Adrenal gland (tissue), 12 donors: ENCODE data around the gene NME5. TPM values are rescaled to one million over a fixed set of nuclear protein-coding genes. Genes with fewer than 3 reads are reported as not detected.

Source experiments
- DNase-seq, 7 donors: peaks; one replicate each; pipeline ENCODE4 v3.0.0-alpha.2; 2019 to 2020
- H3K27ac ChIP-seq, 5 donors: fragments of 200-600 bp; sonication (generic) in 4 of 5; 1 replicate in 3 of 5; 2 replicates in 2 of 5; pipeline versions ENCODE4 v1.5.1 to v1.8.0; 2016 to 2020; ENCODE audit warnings: mild to moderate bottlenecking in 1 of 5
- H3K27me3 ChIP-seq: fragments of 200-600 bp; 2 replicates; pipeline ENCODE4 v1.8.0; 2021
- H3K36me3 ChIP-seq, 2 donors: fragments of 200-600 bp; replicated peaks in 1 of 2; 1 replicate in 1 of 2; 2 replicates in 1 of 2; pipeline versions ENCODE4 v1.5.1 to v1.8.0; 2018 to 2022
- H3K4me1 ChIP-seq, 2 donors: fragments of 200-600 bp; replicated peaks in 1 of 2; 1 replicate in 1 of 2; 2 replicates in 1 of 2; pipeline versions ENCODE4 v1.5.1 to v1.8.0; 2018 to 2021
- H3K4me3 ChIP-seq, 4 donors: fragments of 200-600 bp; sonication (generic) in 3 of 4; one replicate each; pipeline ENCODE4 v1.5.1; 2016 to 2018
- H3K9me3 ChIP-seq, 3 donors: fragments of 200-600 bp; sonication (generic) in 1 of 3; replicated peaks in 1 of 3; 1 replicate in 2 of 3; 2 replicates in 1 of 3; pipeline versions ENCODE4 v1.5.1 to v1.8.0; 2016 to 2021
- POLR2A ChIP-seq, 2 donors: fragments of 450-650 bp; IDR thresholded peaks; one replicate each; pipeline ENCODE4 v1.6.1; 2017; ENCODE audit warnings: antibody characterized with exemption in 2 of 2, mild to moderate bottlenecking in 2 of 2, moderate library complexity in 1 of 2
- WGBS, 4 donors: extraction: QIAGEN DNeasy Blood & Tissue Kit in 2 of 4; methylation state at CpG; one replicate each; pipeline versions ENCODE4 v1.1.5 to v1.1.7; 2013 to 2017; 5-methylcytosine and 5-hydroxymethylcytosine counted together
- intact Hi-C, 2 donors: fragments of 100-400 bp; cut with DNase I; formaldehyde crosslinking; loops; one replicate each; pipeline versions ENCODE4 v1.14.1 to v1.15.0; 2022 to 2023
- polyA plus RNA-seq, 3 donors: library from polyadenylated mRNA; stranded (reverse); fragments of 200-250 nt in 2 of 3; fragments of 350-450 nt in 1 of 3; fragmentation: Illumina TruSeq in 1 of 3; extraction: RNeasy Lipid Tissue Mini Kit (QIAGEN cat#74804) in 1 of 3; gene quantifications; one replicate each; pipeline ENCODE4 v1.2.3, GENCODE V29; 2013 to 2014
- total RNA-seq, 9 donors: library from RNA; depleted of rRNA in 4 of 9; stranded (reverse); fragments of >200 nt in 4 of 9; fragments of 120-200 nt in 1 of 9; fragmentation: NEBNext Ultra II Directional in 1 of 9; extraction: Animal tissue kit (Norgen Biotek cat#: 25700) in 1 of 9; gene quantifications; one replicate each; pipeline versions ENCODE4 v1.1.0 to v1.2.4, GENCODE V29; 2013 to 2023
- TF ChIP-seq, protein P1 (sequence below), 6 experiments: fragments of 450-650 bp in 4 of 6; fragments of 200-600 bp in 2 of 6; sonication (generic) in 1 of 6; IDR thresholded peaks; 1 replicate in 5 of 6; 2 replicates in 1 of 6; pipeline versions ENCODE4 v1.5.1 to v1.8.0; 2016 to 2021; ENCODE audit warnings: antibody characterized with exemption in 6 of 6, mild to moderate bottlenecking in 2 of 6, moderate library complexity in 1 of 6
- donor health status: healthy with polysubstance abuse.
- donor health status: Bipolar disorder and iron deficiency.
- donor health status: DM: yes; HTN: yes; CAD: no.
- donor health status: DM: no; HTN: no; CAD: no.
- donor health status: DM: no; HTN: no; CAD: no.
- donor health status: DM: yes; HTN: yes; CAD: no.

Gene NME5
- total and polyA plus RNA-seq, 12 donors: 0.24 to 22.0 (median 7.3) TPM

- WGBS, 4 donors: 46 to 62% (median 53%) methylated on average over 1 of the region's 1 CpG
- DNase-seq: no peak
- Histone ChIP-seq H3K27me3 (no peaks in the 10 kb centered on the region), H3K4me3 (no peak overlapping the region), H3K4me1 (no peaks in the 10 kb centered on the region), H3K9me3 (no peaks in the 10 kb centered on the region), H3K36me3 (no peaks in the 10 kb centered on the region), H3K27ac (no peak overlapping the region)
- no peak for TF ChIP-seq POLR2A (IDR thresholded peaks at IDR 0.05)
- TF ChIP-seq, protein P1, sequence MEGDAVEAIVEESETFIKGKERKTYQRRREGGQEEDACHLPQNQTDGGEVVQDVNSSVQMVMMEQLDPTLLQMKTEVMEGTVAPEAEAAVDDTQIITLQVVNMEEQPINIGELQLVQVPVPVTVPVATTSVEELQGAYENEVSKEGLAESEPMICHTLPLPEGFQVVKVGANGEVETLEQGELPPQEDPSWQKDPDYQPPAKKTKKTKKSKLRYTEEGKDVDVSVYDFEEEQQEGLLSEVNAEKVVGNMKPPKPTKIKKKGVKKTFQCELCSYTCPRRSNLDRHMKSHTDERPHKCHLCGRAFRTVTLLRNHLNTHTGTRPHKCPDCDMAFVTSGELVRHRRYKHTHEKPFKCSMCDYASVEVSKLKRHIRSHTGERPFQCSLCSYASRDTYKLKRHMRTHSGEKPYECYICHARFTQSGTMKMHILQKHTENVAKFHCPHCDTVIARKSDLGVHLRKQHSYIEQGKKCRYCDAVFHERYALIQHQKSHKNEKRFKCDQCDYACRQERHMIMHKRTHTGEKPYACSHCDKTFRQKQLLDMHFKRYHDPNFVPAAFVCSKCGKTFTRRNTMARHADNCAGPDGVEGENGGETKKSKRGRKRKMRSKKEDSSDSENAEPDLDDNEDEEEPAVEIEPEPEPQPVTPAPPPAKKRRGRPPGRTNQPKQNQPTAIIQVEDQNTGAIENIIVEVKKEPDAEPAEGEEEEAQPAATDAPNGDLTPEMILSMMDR (IDR thresholded peaks at IDR 0.05): no peak
- intact Hi-C loops: no loop called here
These were observed 46.2 kb downstream of the NME5 start for GRCh38 chr5:138093036-138093435.

DNA sequence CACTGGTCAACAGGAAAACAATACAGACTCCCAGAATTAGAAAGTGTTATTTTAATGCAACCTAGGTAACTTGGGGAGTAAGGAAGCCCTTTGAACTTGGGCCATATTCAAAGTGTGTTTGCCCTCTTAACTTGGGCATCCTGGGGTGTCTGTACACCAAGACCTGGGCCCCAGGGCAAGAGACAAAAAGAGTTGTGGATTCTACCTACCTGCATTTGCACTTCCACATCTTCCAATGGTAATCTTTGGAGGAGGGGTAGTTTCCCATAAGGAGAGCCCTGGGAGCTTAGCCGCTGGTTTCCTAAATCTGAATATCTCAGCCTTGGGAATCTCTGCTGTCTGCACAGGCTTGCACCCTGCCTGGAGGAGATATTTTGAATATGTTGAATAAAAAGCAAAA lies 46.9 kb downstream of the NME5 start:
- TF ChIP-seq POLR2A (IDR thresholded peaks at IDR 0.05): no peak
- TF ChIP-seq, protein P1 (IDR thresholded peaks at IDR 0.05): no peak

GRCh38 chr5:138091685-138092084 lies 47.5 kb downstream of the NME5 start:
- intact Hi-C loops: no loop called here
- Histone ChIP-seq H3K4me3 (no peak overlapping the region), H3K4me1 (no peaks in the 10 kb centered on the region), H3K27ac (no peak overlapping the region), H3K27me3 (no peaks in the 10 kb centered on the region), H3K36me3 (no peaks in the 10 kb centered on the region), H3K9me3 (no peaks in the 10 kb centered on the region)
- 83 to 90% (median 88%) methylated on average over 4 of the region's 4 CpGs for WGBS, 4 donors
- no peak for TF ChIP-seq POLR2A (IDR thresholded peaks at IDR 0.05)
- TF ChIP-seq, protein P1 (IDR thresholded peaks at IDR 0.05): no peak
- no peak for DNase-seq

More for the DNA sequence above, 46.9 kb downstream of the NME5 start:
- intact Hi-C loops: no loop called here
- H3K4me1 ChIP-seq: no peaks in the 10 kb centered on the region
- no peak overlapping the region for H3K27ac ChIP-seq
- no peaks in the 10 kb centered on the region for H3K36me3 ChIP-seq
- 73 to 91% (median 78%) methylated on average over 1 of the region's 1 CpG for WGBS, 4 donors
- no peak for DNase-seq
- H3K4me3 ChIP-seq: no peak overlapping the region
- no peaks in the 10 kb centered on the region for H3K9me3 ChIP-seq
- no peaks in the 10 kb centered on the region for H3K27me3 ChIP-seq

GRCh38 chr5:138083702-138084101 lies 55.5 kb downstream of the NME5 start, which contains the start of gene WNT8A:
Gene WNT8A, plus strand, starts transcription at chr5:138084033. Its CDS starts 95 bp downstream, at chr5:138084128.
- intact Hi-C loops: loop anchor here (5.0 kb wide), 1 partner anchor 49 kb away; no protein-coding TSS in a partner anchor
- no peak for DNase-seq
- H3K9me3 ChIP-seq: no peaks in the 10 kb centered on the region
- TF ChIP-seq, protein P1 (IDR thresholded peaks at IDR 0.05): no peak
- no peaks in the 10 kb centered on the region for H3K36me3 ChIP-seq
- H3K4me3 ChIP-seq: no peak within 1 kb of the TSS
- no peaks in the 10 kb centered on the region for H3K4me1 ChIP-seq
- H3K27ac ChIP-seq: no peak within 1 kb of the TSS
- H3K27me3 ChIP-seq: no peaks in the 10 kb centered on the region
- 80 to 92% (median 87%) methylated on average over 5 of the region's 5 CpGs for WGBS, 4 donors
